Glomerular visceral epithelial cell (primary cell): ENCODE data around the gene S100A10.
A peak's percentile ranks its signal among the peaks of the same experiment; 100 is the strongest.

ENCODE experiments used
- DNase-seq: peaks from one replicate; pipeline ENCODE4 v3.0.0-alpha.2; 2016; ENCODE audit errors: extremely low spot score

S100A10 gene

GRCh38 chr1:151993734-151994496, at the start of gene S100A10:
TSS of gene S100A10 (minus strand) at chr1:151993859. CDS start at chr1:151986230, 7,629 bp downstream.
- DNase-seq, result peak; percentile 87

GRCh38 chr1:152042030-152042429, 48.4 kb upstream of the S100A10 start:
- DNase-seq, result no peak

GRCh38 chr1:152039886-152040285, 46.2 kb upstream of the S100A10 start:
- no peak for DNase-seq

- no peak for DNase-seq
Measured at GRCh38 chr1:152039461-152039860, 45.8 kb upstream of the S100A10 start.

GRCh38 chr1:152038871-152039270, 45.2 kb upstream of the S100A10 start:
- no peak for DNase-seq

- peak; percentile 87 for DNase-seq
Measured at GRCh38 chr1:152036267-152037216, 42.9 kb upstream of the S100A10 start, which contains the start of gene S100A11. TSS of gene S100A11 (minus strand) at chr1:152037004. CDS start at chr1:152036915, 89 bp downstream.

GRCh38 chr1:152035539-152036266, 42.0 kb upstream of the S100A10 start:
- DNase-seq, result peak; percentile 37

GRCh38 chr1:152034654-152035538, 41.2 kb upstream of the S100A10 start:
- peak; percentile 76 for DNase-seq

- no peak for DNase-seq
Measured at GRCh38 chr1:152034324-152034653, 40.6 kb upstream of the S100A10 start.

GRCh38 chr1:152029929-152030211, 36.2 kb upstream of the S100A10 start:
- DNase-seq, result no peak

GRCh38 chr1:152029144-152029928, 35.7 kb upstream of the S100A10 start:
- DNase-seq, result no peak

GRCh38 chr1:152026895-152027294, 33.2 kb upstream of the S100A10 start:
- no peak for DNase-seq

GRCh38 chr1:152024223-152024622, 30.6 kb upstream of the S100A10 start:
- DNase-seq, result no peak

- no peak for DNase-seq
Measured at GRCh38 chr1:152023221-152023620, 29.6 kb upstream of the S100A10 start.

GRCh38 chr1:152022474-152022873, 28.8 kb upstream of the S100A10 start:
- no peak for DNase-seq

GRCh38 chr1:152021569-152021968, 27.9 kb upstream of the S100A10 start:
- no peak for DNase-seq

GRCh38 chr1:152020849-152021248, 27.2 kb upstream of the S100A10 start:
- DNase-seq, result no peak

GRCh38 chr1:152018537-152018936, 24.9 kb upstream of the S100A10 start:
- no peak for DNase-seq

- no peak for DNase-seq
Measured at GRCh38 chr1:152015766-152016165, 22.1 kb upstream of the S100A10 start.

GRCh38 chr1:152014943-152015342, 21.3 kb upstream of the S100A10 start:
- DNase-seq, result no peak
